HepG2 (cell line): ENCODE results near the gene MEI1. TPM values are rescaled to one million over a fixed set of nuclear protein-coding genes. Genes with fewer than 3 reads are reported as not detected.
A peak's percentile ranks its signal among the peaks of the same experiment; 100 is the strongest.
"Not testable (repeated sequence)": the region's sequence is repeated elsewhere in the genome, so short reads cannot be mapped to it uniquely, and the experiment has no call there.

Experiments used
- ATAC-seq: fragments of 200-7000 bp; cut with Tn5 transposase; 3 replicates; pipeline ENCODE4 v1.9.1; 2020; ENCODE audit warnings: mild to moderate bottlenecking, moderate library complexity
- BruUV-seq: library from RNA; stranded (reverse); fragments of 400-500 nt; replicated peaks from 2 replicates; lab custom pipeline; 2021; lab: Mats Ljungman, UMichigan
- CTCF ChIA-PET: fragments of 300-600 bp; formaldehyde crosslinking; extraction: SDS; loops from one replicate; lab custom pipeline; 2021; ENCODE audit warnings: low total read pairs, inconsistent platforms, low intra/inter-chr PET ratio; lab: Yijun Ruan, JAX
- POLR2A ChIA-PET: fragments of 350-600 bp; sonication (Branson Sonifier 250); formaldehyde crosslinking; loops from one replicate; lab custom pipeline; 2020; ENCODE audit warnings: antibody characterized with exemption, inconsistent platforms; lab: Yijun Ruan, JAX
- DNase-seq: peaks from one replicate; pipeline ENCODE4 v3.0.0-alpha.2; 2015; ENCODE audit warnings: low spot score
- FAIRE-seq: peaks from 3 replicates; lab custom pipeline; 2011; peaks lifted over from hg19 to GRCh38; lab: Jason Lieb, UNC
- H2AFZ ChIP-seq: one replicate; pipeline ENCODE4 v1.6.1; 2011; ENCODE audit warnings: low read length, inconsistent platforms
- H3K27ac ChIP-seq: fragments of 300-600 bp; 3 replicates; pipeline ENCODE4 v1.8.0; 2011; ENCODE audit warnings: mixed run types, mild to moderate bottlenecking, mixed read lengths, low read length, inconsistent platforms; ENCODE audit not compliant: insufficient read depth; ENCODE audit errors: extremely low read length
- H3K27me3 ChIP-seq, 2 experiments: fragments of 200-600 bp in 1 of 2; 2 replicates in 1 of 2; 3 replicates in 1 of 2; pipeline versions ENCODE4 v1.6.0 to v1.8.0; 2011; ENCODE audit warnings: low read length in 2 of 2, mild to moderate bottlenecking in 2 of 2, moderate library complexity in 2 of 2, inconsistent platforms in 1 of 2; ENCODE audit not compliant: insufficient read depth in 2 of 2, control insufficient read depth in 1 of 2
- H3K36me3 ChIP-seq, 2 experiments: fragments of 200-600 bp in 1 of 2; replicated peaks in 1 of 2; 2 replicates in 1 of 2; 3 replicates in 1 of 2; pipeline versions ENCODE4 v1.5.1 to v1.8.0; 2011; ENCODE audit warnings: low read length in 2 of 2, inconsistent platforms in 1 of 2; ENCODE audit not compliant: insufficient read depth in 2 of 2, control insufficient read depth in 1 of 2
- H3K4me1 ChIP-seq: 2 replicates; pipeline ENCODE4 v1.5.1; 2012; ENCODE audit warnings: low read length, inconsistent platforms; ENCODE audit not compliant: insufficient read depth
- H3K4me2 ChIP-seq: 2 replicates; pipeline ENCODE4 v1.6.0; 2011; ENCODE audit warnings: low read depth, low read length, inconsistent platforms
- H3K4me3 ChIP-seq, 3 experiments: fragments of 200-600 bp in 1 of 3; sonication (generic), shearing (Covaris generic) in 1 of 3; replicated peaks in 1 of 3; 2 replicates each; pipeline ENCODE4 v1.5.1; 2011 to 2016; ENCODE audit warnings: low read length in 3 of 3, inconsistent platforms in 2 of 3, low read depth in 2 of 3, mild to moderate bottlenecking in 2 of 3, control low read depth in 1 of 3, mixed read lengths in 1 of 3; ENCODE audit not compliant: insufficient read depth in 1 of 3
- H3K79me2 ChIP-seq: one replicate; pipeline ENCODE4 v1.6.1; 2011; ENCODE audit warnings: low read length, inconsistent platforms; ENCODE audit not compliant: insufficient read depth
- H3K9ac ChIP-seq: 2 replicates; pipeline ENCODE4 v1.6.0; 2011; ENCODE audit warnings: mild to moderate bottlenecking, low read depth, low read length, inconsistent platforms; ENCODE audit not compliant: insufficient read depth
- H3K9me3 ChIP-seq: 2 replicates; pipeline ENCODE4 v1.5.1; 2012; ENCODE audit warnings: mild to moderate bottlenecking, low read length
- H4K20me1 ChIP-seq: 2 replicates; pipeline ENCODE4 v1.6.0; 2011; ENCODE audit warnings: inconsistent platforms, mild to moderate bottlenecking, low read length, moderate library complexity; ENCODE audit not compliant: insufficient read depth
- CREB1 ChIP-seq, 2 experiments: fragments of 450-650 bp in 1 of 2; IDR thresholded peaks; 2 replicates each; pipeline ENCODE4 v1.6.1; 2016 to 2017; ENCODE audit warnings: control low read depth in 1 of 2, mild to moderate bottlenecking in 1 of 2, missing compliant biosample characterization in 1 of 2, missing genetic modification characterization in 1 of 2
- FOSL2 ChIP-seq: sonication (generic); formaldehyde crosslinking; IDR thresholded peaks from 2 replicates; pipeline ENCODE4 v1.4.0; 2020; ENCODE audit warnings: missing genetic modification reagents
- FOXA1 ChIP-seq, 2 experiments: fragments of 450-650 bp in 1 of 2; sonication (generic) in 1 of 2; formaldehyde crosslinking in 1 of 2; IDR thresholded peaks; 2 replicates each; pipeline versions ENCODE4 v1.4.0 to v1.6.1; 2016 to 2020; ENCODE audit warnings: missing genetic modification reagents in 1 of 2
- FOXA3 ChIP-seq: IDR thresholded peaks from 2 replicates; pipeline ENCODE4 v1.6.1; 2016; ENCODE audit warnings: missing genetic modification reagents, missing compliant biosample characterization
- ZBTB7A ChIP-seq: sonication (generic); formaldehyde crosslinking; IDR thresholded peaks from 2 replicates; pipeline ENCODE4 v1.8.0; 2022; ENCODE audit warnings: mild to moderate bottlenecking, missing genetic modification reagents
- WGBS: methylation state at CpG from one replicate; pipeline ENCODE4 v1.1.6; 2017; ENCODE audit warnings: low lambda C conversion rate; 5-methylcytosine and 5-hydroxymethylcytosine counted together
- in situ Hi-C: cut with HindIII; loops from 2 replicates; pipeline ENCODE4 v1.10.0; 2017; ENCODE audit warnings: low pct_unique_long_range_greater_than_20kb; ENCODE audit not compliant: extremely low pct_ligation_motif_present
- intact Hi-C: fragments of 100-400 bp; cut with micrococcal nuclease; formaldehyde crosslinking; loops from one replicate; pipeline ENCODE4 v1.10.0; 2022; ENCODE audit not compliant: unreplicated experiment
- polyA plus RNA-seq, 8 experiments: library from polyadenylated mRNA; depleted of rRNA in 3 of 8; stranded (reverse) in 7 of 8; unstranded in 1 of 8; fragments of >200 nt; fragmentation: Illumina TruSeq in 4 of 8; extraction: Trizol in 4 of 8; gene quantifications; 2 replicates each; pipeline versions ENCODE4 v1.2.1 to v1.2.3, GENCODE V29; 2011 to 2016; ENCODE audit warnings: low read depth in 4 of 8, missing spikeins in 1 of 8, mixed read lengths in 1 of 8; ENCODE audit not compliant: insufficient read depth in 1 of 8
- total RNA-seq, 5 experiments: library from RNA; depleted of rRNA; stranded (reverse); fragments of >200 nt; fragmentation: Illumina TruSeq; extraction: Trizol; gene quantifications; 2 replicates each; pipeline ENCODE4 v1.2.3, GENCODE V29; 2016; ENCODE audit warnings: low read depth in 1 of 5
- TF ChIP-seq, protein P1 (sequence below): sonication (generic); formaldehyde crosslinking; IDR thresholded peaks from 2 replicates; pipeline ENCODE4 v1.4.0; 2020; ENCODE audit warnings: missing genetic modification reagents, mild to moderate bottlenecking, borderline replicate concordance
- TF ChIP-seq, protein P2 (sequence below): sonication (generic); formaldehyde crosslinking; IDR thresholded peaks from 2 replicates; pipeline ENCODE4 v1.4.0; 2020; ENCODE audit warnings: missing genetic modification reagents

MEI1 gene
- total and polyA plus RNA-seq, 2 of the 13 experiments (the other 11 are each of a cell fraction or from before 2014, with no cell fraction given), result 0.75 to 1.9 TPM

DNA sequence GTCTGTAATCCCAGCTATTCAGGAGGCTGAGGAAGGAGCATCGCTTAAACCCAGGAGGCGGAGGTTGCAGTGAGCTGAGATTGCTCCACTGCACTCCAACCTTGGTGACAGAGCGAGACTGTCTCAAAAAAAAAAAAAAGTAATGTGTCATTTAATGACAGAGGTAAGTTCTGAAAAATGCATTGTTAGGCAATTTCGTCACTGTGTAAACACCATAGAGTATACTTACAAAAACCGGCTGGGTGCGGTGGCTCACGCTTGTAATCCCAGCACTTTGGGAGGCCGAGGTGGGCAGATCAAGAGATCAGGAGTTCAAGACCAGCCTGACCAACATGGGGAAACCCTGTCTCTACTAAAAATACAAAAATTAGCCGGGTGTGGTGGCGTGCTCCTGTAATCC lies 27.2 kb upstream of the MEI1 start (continued):
- TF ChIP-seq, protein P1, sequence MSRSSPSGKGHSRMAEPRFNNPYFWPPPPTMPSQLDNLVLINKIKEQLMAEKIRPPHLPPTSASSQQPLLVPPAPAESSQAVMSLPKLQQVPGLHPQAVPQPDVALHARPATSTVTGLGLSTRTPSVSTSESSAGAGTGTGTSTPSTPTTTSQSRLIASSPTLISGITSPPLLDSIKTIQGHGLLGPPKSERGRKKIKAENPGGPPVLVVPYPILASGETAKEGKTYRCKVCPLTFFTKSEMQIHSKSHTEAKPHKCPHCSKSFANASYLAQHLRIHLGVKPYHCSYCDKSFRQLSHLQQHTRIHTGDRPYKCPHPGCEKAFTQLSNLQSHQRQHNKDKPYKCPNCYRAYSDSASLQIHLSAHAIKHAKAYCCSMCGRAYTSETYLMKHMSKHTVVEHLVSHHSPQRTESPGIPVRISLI (CRISPR knock-in tag), result peak; percentile 53; the same call in 1 of the 2 replicates
- 0 out of 2 replicates have a peak, but pooled peaks have one; percentile 27 for TF ChIP-seq CREB1 (IDR thresholded peaks at IDR 0.05)
- 0 out of 2 replicates have a peak, but pooled peaks have one; percentile 38 for TF ChIP-seq CREB1 (CRISPR knock-in tag; IDR thresholded peaks at IDR 0.05)
- peak; percentile 58 for TF ChIP-seq FOSL2 (CRISPR knock-in tag)
- not testable (repeated sequence) for TF ChIP-seq FOXA1 (IDR thresholded peaks at IDR 0.05)
- peak; percentile 77 for TF ChIP-seq FOXA1 (CRISPR knock-in tag; IDR thresholded peaks at IDR 0.05)

DNA sequence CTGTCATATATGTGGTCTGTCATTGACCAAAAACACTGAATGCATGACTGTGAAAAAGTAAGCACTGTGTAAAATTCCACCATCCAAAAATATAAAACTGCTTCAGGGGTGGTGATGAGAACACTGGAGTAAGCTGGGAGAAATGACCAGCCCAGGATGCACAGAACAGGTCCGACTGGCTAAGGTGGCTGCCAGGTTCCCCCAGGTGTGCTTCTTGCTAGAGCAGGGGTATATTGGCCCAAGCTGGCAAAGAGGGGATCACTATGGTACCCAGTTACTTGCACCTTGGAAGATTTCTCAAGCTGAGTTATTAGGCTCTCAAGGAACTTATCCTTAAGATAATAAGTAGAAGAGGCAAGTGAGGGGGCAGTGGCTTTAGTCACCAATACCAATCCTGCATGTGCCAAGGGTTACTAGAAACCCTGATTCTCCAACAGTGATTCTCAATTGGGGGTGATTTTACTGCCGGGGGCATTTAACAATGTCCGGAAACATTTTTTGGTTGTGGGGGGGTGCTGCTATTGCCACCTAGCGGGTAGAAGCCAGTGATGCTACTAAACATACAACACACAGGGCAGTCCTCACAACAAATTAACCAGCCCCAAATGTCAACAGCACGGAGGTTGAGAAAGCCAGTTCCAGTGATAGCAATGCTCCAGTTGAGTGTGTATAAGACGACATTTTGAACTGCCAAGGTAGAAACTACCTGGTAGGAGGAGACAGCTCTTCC lies 26.4 kb upstream of the MEI1 start:
- FAIRE-seq, result no peak
- peaks cover 11% of the 10 kb centered on the region for H3K79me2 ChIP-seq
- intact Hi-C loops (no loop called here), in situ Hi-C loops (no loop called here)
- H3K27me3 ChIP-seq, result no peaks in the 10 kb centered on the region
- peaks cover 20% of the 10 kb centered on the region for H3K4me1 ChIP-seq
- H3K36me3 ChIP-seq, result peaks cover 12 to 29% of the 10 kb centered on the region in 2 experiments; a peak in 4 of 5 replicates
- H3K4me3 ChIP-seq, result no peak overlapping the region
- H3K9me3 ChIP-seq, result no peaks in the 10 kb centered on the region
- no peak overlapping the region for H3K9ac ChIP-seq
- ChIA-PET POLR2A (interaction anchor here (0.9 kb wide), 1 partner anchor 52 kb away, joined by 3 read pairs; the partner anchor contains the start of genes DESI1 and XRCC6), CTCF (no interaction called here)
- TF ChIP-seq, protein P2, sequence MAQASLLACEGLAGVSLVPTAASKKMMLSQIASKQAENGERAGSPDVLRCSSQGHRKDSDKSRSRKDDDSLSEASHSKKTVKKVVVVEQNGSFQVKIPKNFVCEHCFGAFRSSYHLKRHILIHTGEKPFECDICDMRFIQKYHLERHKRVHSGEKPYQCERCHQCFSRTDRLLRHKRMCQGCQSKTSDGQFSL, result peak; percentile 89
- TF ChIP-seq FOXA3, result 0 out of 2 replicates have a peak, but pooled peaks have one; percentile 7
- no peak for TF ChIP-seq ZBTB7A (CRISPR knock-in tag)
- DNase-seq, result no peak
- no TSS peak for BruUV-seq
- no peak overlapping the region for H3K27ac ChIP-seq
- peak; percentile 64 for ATAC-seq
- WGBS, result 84% methylated on average over 6 of the region's 6 CpGs
- no peak overlapping the region for H2AFZ ChIP-seq
- H4K20me1 ChIP-seq, result peaks cover 2% of the 10 kb centered on the region; the same call in 1 of the 2 replicates
- H3K4me2 ChIP-seq, result no peak overlapping the region
